SK-N-SH (cell line): Measurements from ENCODE around the gene PRIM1. TPM values are rescaled to one million over a fixed set of nuclear protein-coding genes. Genes with fewer than 3 reads are reported as not detected.

ENCODE experiments used
- CTCF ChIA-PET: fragments of 300-600, 350-600 bp; formaldehyde crosslinking; extraction: SDS; loops from one replicate; lab custom pipeline; 2021; lab: Yijun Ruan, JAX
- POLR2A ChIA-PET: fragments of 350-600 bp; sonication (Branson Sonifier 250); formaldehyde crosslinking; extraction: SDS; loops from one replicate; lab custom pipeline; 2020; ENCODE audit warnings: antibody characterized with exemption, inconsistent platforms; lab: Yijun Ruan, JAX
- DNase-seq: peaks from one replicate; pipeline ENCODE4 v3.0.0; 2012
- H2AFZ ChIP-seq: fragments of 200-600 bp; sonication (generic); 2 replicates; pipeline ENCODE4 v1.8.1; 2016; ENCODE audit warnings: antibody characterized with exemption, mild to moderate bottlenecking, low read depth
- H3F3A ChIP-seq: fragments of 200-600 bp; sonication (generic); replicated peaks from 2 replicates; pipeline ENCODE3; 2016; ENCODE audit warnings: antibody characterized with exemption, mild to moderate bottlenecking; ENCODE audit not compliant: insufficient read depth
- H3K27ac ChIP-seq, 2 experiments: fragments of 200-500 bp in 1 of 2; fragments of 200-600 bp in 1 of 2; sonication (Bioruptor generic) in 1 of 2; sonication (generic), shearing (Covaris generic) in 1 of 2; 2 replicates each; pipeline versions ENCODE4 v1.5.1 to v1.6.1; 2014 to 2016; ENCODE audit warnings: low read depth in 2 of 2, inconsistent platforms in 1 of 2, low read length in 1 of 2, mild to moderate bottlenecking in 1 of 2, mixed read lengths in 1 of 2
- H3K27me3 ChIP-seq: fragments of 200-600 bp; sonication (generic), shearing (Covaris generic); 2 replicates; pipeline ENCODE4 v1.6.1; 2016; ENCODE audit warnings: mixed run types; ENCODE audit not compliant: insufficient read depth
- H3K36me3 ChIP-seq, 2 experiments: fragments of 200-500 bp in 1 of 2; fragments of 200-600 bp in 1 of 2; sonication (Bioruptor generic) in 1 of 2; sonication (generic) in 1 of 2; replicated peaks in 1 of 2; 2 replicates each; pipeline versions ENCODE3 to v1.5.1; 2014 to 2016; ENCODE audit warnings: low read length in 1 of 2, mild to moderate bottlenecking in 1 of 2; ENCODE audit not compliant: insufficient read depth in 2 of 2, control insufficient read depth in 1 of 2
- H3K4me1 ChIP-seq, 2 experiments: fragments of 200-500 bp in 1 of 2; fragments of 200-600 bp in 1 of 2; sonication (Bioruptor generic) in 1 of 2; sonication (generic), shearing (Covaris generic) in 1 of 2; 2 replicates each; pipeline versions ENCODE4 v1.5.1 to v1.6.1; 2014 to 2016; ENCODE audit warnings: low read depth in 1 of 2, low read length in 1 of 2, mixed run types in 1 of 2; ENCODE audit not compliant: insufficient read depth in 2 of 2, control insufficient read depth in 1 of 2
- H3K4me2 ChIP-seq: fragments of 200-600 bp; sonication (generic), shearing (Covaris generic); 2 replicates; pipeline ENCODE4 v1.6.1; 2017; ENCODE audit warnings: mixed run types
- H3K4me3 ChIP-seq, 2 experiments: fragments of 200-500 bp in 1 of 2; fragments of 200-600 bp in 1 of 2; sonication (Bioruptor generic) in 1 of 2; sonication (generic), shearing (Covaris generic) in 1 of 2; 2 replicates each; pipeline versions ENCODE4 v1.5.1 to v1.8.1; 2014 to 2016; ENCODE audit warnings: low read depth in 2 of 2, inconsistent platforms in 1 of 2, low read length in 1 of 2, mild to moderate bottlenecking in 1 of 2, mixed read lengths in 1 of 2, moderate library complexity in 1 of 2
- H3K79me2 ChIP-seq: fragments of 200-600 bp; sonication (generic); 2 replicates; pipeline ENCODE4 v1.8.1; 2017; ENCODE audit warnings: mild to moderate bottlenecking; ENCODE audit not compliant: insufficient read depth
- H3K9ac ChIP-seq: fragments of 200-600 bp; sonication (generic); 2 replicates; pipeline ENCODE4 v1.6.1; 2017; ENCODE audit warnings: mixed run types
- H3K9me2 ChIP-seq: fragments of 200-600 bp; sonication (generic); 2 replicates; pipeline ENCODE4 v1.6.1; 2017; ENCODE audit warnings: mixed run types
- H3K9me3 ChIP-seq: fragments of 200-600 bp; sonication (generic); 2 replicates; pipeline ENCODE4 v1.6.1; 2017; ENCODE audit warnings: mixed run types, mild to moderate bottlenecking, moderate library complexity
- H4K20me1 ChIP-seq: fragments of 200-600 bp; sonication (generic); 2 replicates; pipeline ENCODE4 v1.6.1; 2017; ENCODE audit warnings: mild to moderate bottlenecking, mixed run types; ENCODE audit not compliant: insufficient read depth
- CHD2 ChIP-seq: fragments of 150-350 bp; IDR thresholded peaks from 2 replicates; pipeline ENCODE4 v1.6.1; 2018; ENCODE audit warnings: low read length; ENCODE audit not compliant: partially characterized antibody
- ELF1 ChIP-seq: IDR thresholded peaks from 2 replicates; pipeline ENCODE4 v1.4.0; 2012
- EP300 ChIP-seq, 2 experiments: IDR thresholded peaks; 2 replicates each; pipeline versions ENCODE4 v1.4.0 to v1.6.1; 2012; ENCODE audit warnings: borderline replicate concordance in 1 of 2, low read depth in 1 of 2, low read length in 1 of 2
- EZH2phosphoT487 ChIP-seq: fragments of 200-600 bp; sonication (generic); IDR thresholded peaks from 2 replicates; pipeline ENCODE4 v1.6.1; 2017; ENCODE audit warnings: low read depth, mixed run types, mild to moderate bottlenecking, antibody characterized with exemption, moderate library complexity, borderline replicate concordance
- FOSL2 ChIP-seq: IDR thresholded peaks from 2 replicates; pipeline ENCODE4 v1.4.0; 2012; ENCODE audit warnings: low read depth, mild to moderate bottlenecking, moderate library complexity, borderline replicate concordance
- FOXJ3 ChIP-seq: sonication (generic); formaldehyde crosslinking; IDR thresholded peaks from 2 replicates; pipeline ENCODE4 v1.5.1; 2020; ENCODE audit warnings: mild to moderate bottlenecking, missing genetic modification reagents
- GABPA ChIP-seq: IDR thresholded peaks from 2 replicates; pipeline ENCODE4 v1.4.0; 2012; ENCODE audit warnings: low read depth, mild to moderate bottlenecking
- GATA2 ChIP-seq: sonication (generic); formaldehyde crosslinking; IDR thresholded peaks from 2 replicates; pipeline ENCODE4 v1.5.0; 2020; ENCODE audit warnings: mild to moderate bottlenecking, missing genetic modification reagents
- JUND ChIP-seq: IDR thresholded peaks from 2 replicates; pipeline ENCODE4 v1.4.0; 2012
- MAX ChIP-seq: IDR thresholded peaks from 2 replicates; pipeline ENCODE4 v1.4.0; 2012; ENCODE audit warnings: low read depth
- MEF2A ChIP-seq: IDR thresholded peaks from 2 replicates; pipeline ENCODE4 v1.4.0; 2012; ENCODE audit warnings: low read depth, borderline replicate concordance
- NRF1 ChIP-seq: IDR thresholded peaks from 2 replicates; pipeline ENCODE4 v1.6.1; 2012; ENCODE audit warnings: low read depth, mild to moderate bottlenecking, low read length
- PBX3 ChIP-seq: IDR thresholded peaks from 2 replicates; pipeline ENCODE4; 2012
- RCOR1 ChIP-seq: fragments of 150-350 bp; IDR thresholded peaks from 2 replicates; pipeline ENCODE4 v1.6.1; 2017; ENCODE audit warnings: antibody characterized with exemption, low read length
- SIN3A ChIP-seq: IDR thresholded peaks from 2 replicates; pipeline ENCODE4 v1.6.1; 2012; ENCODE audit warnings: low read depth, mild to moderate bottlenecking, low read length, moderate library complexity, borderline replicate concordance
- SMC3 ChIP-seq: IDR thresholded peaks from 2 replicates; pipeline ENCODE4 v1.6.1; 2012; ENCODE audit warnings: low read depth, low read length, improper control_type of control experiment
- TAF1 ChIP-seq: IDR thresholded peaks from 2 replicates; pipeline ENCODE4 v1.6.1; 2012; ENCODE audit warnings: low read depth, mild to moderate bottlenecking, low read length, moderate library complexity, borderline replicate concordance
- TEAD4 ChIP-seq: IDR thresholded peaks from 2 replicates; pipeline ENCODE4 v1.4.0; 2012; ENCODE audit warnings: mild to moderate bottlenecking, borderline replicate concordance; ENCODE audit not compliant: insufficient read depth
- ZBTB33 ChIP-seq: IDR thresholded peaks from 2 replicates; pipeline ENCODE4 v1.4.0; 2012; ENCODE audit warnings: low read depth, borderline replicate concordance
- WGBS: methylation state at CpG from one replicate; pipeline ENCODE4 v1.1.6; 2017; ENCODE audit warnings: low lambda C conversion rate; 5-methylcytosine and 5-hydroxymethylcytosine counted together
- polyA plus RNA-seq, 3 experiments: library from polyadenylated mRNA; depleted of rRNA; stranded (reverse); fragments of >200 nt; gene quantifications; 2 replicates each; pipeline ENCODE4 v1.2.3, GENCODE V29; 2012
- TF ChIP-seq, protein P1 (sequence below): fragments of 150-350 bp; IDR thresholded peaks from 2 replicates; pipeline ENCODE4 v1.6.1; 2017; ENCODE audit warnings: antibody characterized with exemption, low read length, low read depth, borderline replicate concordance
- TF ChIP-seq, protein P2 (sequence below): IDR thresholded peaks from 2 replicates; pipeline ENCODE4 v1.4.0; 2012; ENCODE audit warnings: low read depth, borderline replicate concordance

Gene PRIM1
- polyA plus RNA-seq, 1 of the 3 experiments (the other 2 are of a cell fraction): 10.9 TPM

- TF ChIP-seq FOXJ3 (CRISPR knock-in tag) (no peak), SIN3A (no peak), RCOR1 (no peak), ELF1 (no peak), PBX3 (no peak), EP300 (IDR thresholded peaks at IDR 0.05; ENCODE audit: borderline replicate concordance in 1 of 2, low read depth in 1 of 2, low read length in 1 of 2) (no peak), TAF1 (no peak), GABPA (no peak), JUND (no peak), GATA2 (CRISPR knock-in tag) (no peak), NRF1 (no peak), ZBTB33 (no peak), SMC3 (no peak)
- TF ChIP-seq, protein P1, sequence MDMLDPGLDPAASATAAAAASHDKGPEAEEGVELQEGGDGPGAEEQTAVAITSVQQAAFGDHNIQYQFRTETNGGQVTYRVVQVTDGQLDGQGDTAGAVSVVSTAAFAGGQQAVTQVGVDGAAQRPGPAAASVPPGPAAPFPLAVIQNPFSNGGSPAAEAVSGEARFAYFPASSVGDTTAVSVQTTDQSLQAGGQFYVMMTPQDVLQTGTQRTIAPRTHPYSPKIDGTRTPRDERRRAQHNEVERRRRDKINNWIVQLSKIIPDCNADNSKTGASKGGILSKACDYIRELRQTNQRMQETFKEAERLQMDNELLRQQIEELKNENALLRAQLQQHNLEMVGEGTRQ: no peak
- ChIA-PET CTCF (no interaction called here), POLR2A (no interaction called here)
- no peak for DNase-seq
- no peak overlapping the region for H3K4me3 ChIP-seq
- 80% methylated on average over 4 of the region's 4 CpGs for WGBS
- no peaks in the 10 kb centered on the region for H3K79me2 ChIP-seq
- no peaks in the 10 kb centered on the region for H4K20me1 ChIP-seq
- H3K4me2 ChIP-seq: no peak overlapping the region
- H3K9me3 ChIP-seq: no peaks in the 10 kb centered on the region
- no peak overlapping the region for H3K9ac ChIP-seq
- no peak overlapping the region for H3K27ac ChIP-seq
- no peaks in the 10 kb centered on the region for H3K27me3 ChIP-seq
- no peaks in the 10 kb centered on the region for H3K36me3 ChIP-seq
- H3K4me1 ChIP-seq: no peaks in the 10 kb centered on the region
- H3K9me2 ChIP-seq: no peaks in the 10 kb centered on the region
- H2AFZ ChIP-seq: no peak overlapping the region
- no peaks in the 10 kb centered on the region for H3F3A ChIP-seq
Measured at GRCh38 chr12:56781726-56782125, 29.6 kb upstream of the PRIM1 start.

DNA sequence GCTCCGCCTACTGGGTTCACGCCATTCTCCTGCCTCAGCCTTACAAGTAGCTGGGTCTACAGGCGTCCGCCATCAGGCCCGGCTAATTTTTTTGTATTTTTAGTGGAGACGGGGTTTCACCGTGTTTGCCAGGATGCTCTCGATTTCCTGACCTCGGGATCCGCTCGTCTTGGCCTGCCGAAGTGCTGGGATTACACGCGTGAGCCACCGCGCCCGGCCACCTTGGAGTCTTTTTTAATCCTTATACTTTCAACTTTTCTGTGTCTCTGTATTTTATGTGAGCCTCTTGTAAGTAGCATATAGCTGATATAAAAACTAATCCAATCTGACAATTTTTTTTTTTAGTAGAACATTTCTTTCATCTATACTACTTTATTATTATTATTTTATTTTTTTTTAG lies 26.6 kb upstream of the PRIM1 start:
- no peak overlapping the region for H3K9ac ChIP-seq
- H3K36me3 ChIP-seq: no peaks in the 10 kb centered on the region
- ChIA-PET CTCF (interaction anchor here (1.1 kb wide), 1 partner anchor 209 kb away, joined by 4 read pairs; no protein-coding TSS in a partner anchor), POLR2A (no interaction called here)
- H3K4me2 ChIP-seq: no peak overlapping the region
- no peaks in the 10 kb centered on the region for H3K79me2 ChIP-seq
- H3K4me1 ChIP-seq: no peaks in the 10 kb centered on the region
- H3K4me3 ChIP-seq: no peak overlapping the region
- H3K27ac ChIP-seq: no peak overlapping the region
- H4K20me1 ChIP-seq: no peaks in the 10 kb centered on the region
- no peaks in the 10 kb centered on the region for H3K9me3 ChIP-seq
- H3K27me3 ChIP-seq: no peaks in the 10 kb centered on the region
- 89% methylated on average over 17 of the region's 17 CpGs for WGBS
- no peak overlapping the region for H2AFZ ChIP-seq
- no peaks in the 10 kb centered on the region for H3F3A ChIP-seq
- DNase-seq: no peak
- no peaks in the 10 kb centered on the region for H3K9me2 ChIP-seq
- no peak for TF ChIP-seq CHD2
- TF ChIP-seq, protein P2, sequence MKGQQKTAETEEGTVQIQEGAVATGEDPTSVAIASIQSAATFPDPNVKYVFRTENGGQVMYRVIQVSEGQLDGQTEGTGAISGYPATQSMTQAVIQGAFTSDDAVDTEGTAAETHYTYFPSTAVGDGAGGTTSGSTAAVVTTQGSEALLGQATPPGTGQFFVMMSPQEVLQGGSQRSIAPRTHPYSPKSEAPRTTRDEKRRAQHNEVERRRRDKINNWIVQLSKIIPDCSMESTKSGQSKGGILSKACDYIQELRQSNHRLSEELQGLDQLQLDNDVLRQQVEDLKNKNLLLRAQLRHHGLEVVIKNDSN: no peak
- TF ChIP-seq, protein P1: no peak
- TF ChIP-seq EZH2phosphoT487: no peak
- TF ChIP-seq ZBTB33: no peak
- TF ChIP-seq MAX: no peak
- no peak for TF ChIP-seq TEAD4
- no peak for TF ChIP-seq FOSL2
- TF ChIP-seq MEF2A: no peak
- no peak for TF ChIP-seq JUND
